LNCaP clone FGC (cell line): ENCODE data around the gene GGNBP2.
"Not testable (repeated sequence)": the region's sequence is repeated elsewhere in the genome, so short reads cannot be mapped to it uniquely, and the experiment has no call there.

Experiments used
- DNase-seq: peaks from one replicate; pipeline ENCODE4 v3.0.0-alpha.2; 2011; ENCODE audit warnings: low read depth
- H3K4me3 ChIP-seq: 2 replicates; pipeline ENCODE4 v1.5.1; 2011; ENCODE audit warnings: mild to moderate bottlenecking, low read depth, low read length, control low read depth
- TF ChIP-seq, protein P1 (sequence below): IDR thresholded peaks from 2 replicates; pipeline ENCODE4 v1.5.1; 2012; ENCODE audit warnings: mild to moderate bottlenecking; ENCODE audit not compliant: control insufficient read depth, insufficient read depth; ENCODE audit errors: extremely low read depth

GGNBP2 gene

DNA sequence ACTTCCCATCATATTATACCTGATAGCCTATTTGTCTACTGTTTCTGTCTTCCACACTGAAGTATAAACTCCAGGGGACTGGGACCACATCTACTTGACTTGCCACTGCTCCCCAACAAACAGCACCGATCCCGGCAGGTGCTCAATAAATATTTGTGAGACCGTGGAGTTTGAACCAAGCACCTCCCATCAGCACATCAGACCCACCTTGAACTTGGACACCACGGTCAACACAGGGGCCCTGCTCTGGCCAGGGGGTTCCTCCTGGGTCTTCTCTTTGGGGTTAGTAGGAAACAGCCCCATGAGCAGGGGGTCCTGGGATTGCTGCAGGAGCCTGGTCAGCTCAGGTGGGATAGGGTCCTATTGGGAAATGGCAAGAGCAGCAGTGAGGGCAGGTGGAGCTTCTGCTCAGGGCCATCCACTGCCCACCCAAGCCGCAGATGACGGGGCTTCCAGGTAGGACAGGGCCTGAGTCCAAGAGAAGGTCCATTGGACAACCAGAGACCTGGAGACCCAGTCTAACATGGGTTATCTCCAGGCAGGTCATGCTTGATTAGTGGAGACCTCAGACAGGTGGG is 38.4 kb upstream of the GGNBP2 start:
- no peak for DNase-seq
- TF ChIP-seq, protein P1, sequence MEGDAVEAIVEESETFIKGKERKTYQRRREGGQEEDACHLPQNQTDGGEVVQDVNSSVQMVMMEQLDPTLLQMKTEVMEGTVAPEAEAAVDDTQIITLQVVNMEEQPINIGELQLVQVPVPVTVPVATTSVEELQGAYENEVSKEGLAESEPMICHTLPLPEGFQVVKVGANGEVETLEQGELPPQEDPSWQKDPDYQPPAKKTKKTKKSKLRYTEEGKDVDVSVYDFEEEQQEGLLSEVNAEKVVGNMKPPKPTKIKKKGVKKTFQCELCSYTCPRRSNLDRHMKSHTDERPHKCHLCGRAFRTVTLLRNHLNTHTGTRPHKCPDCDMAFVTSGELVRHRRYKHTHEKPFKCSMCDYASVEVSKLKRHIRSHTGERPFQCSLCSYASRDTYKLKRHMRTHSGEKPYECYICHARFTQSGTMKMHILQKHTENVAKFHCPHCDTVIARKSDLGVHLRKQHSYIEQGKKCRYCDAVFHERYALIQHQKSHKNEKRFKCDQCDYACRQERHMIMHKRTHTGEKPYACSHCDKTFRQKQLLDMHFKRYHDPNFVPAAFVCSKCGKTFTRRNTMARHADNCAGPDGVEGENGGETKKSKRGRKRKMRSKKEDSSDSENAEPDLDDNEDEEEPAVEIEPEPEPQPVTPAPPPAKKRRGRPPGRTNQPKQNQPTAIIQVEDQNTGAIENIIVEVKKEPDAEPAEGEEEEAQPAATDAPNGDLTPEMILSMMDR: no peak
- H3K4me3 ChIP-seq: no peak overlapping the region

DNA sequence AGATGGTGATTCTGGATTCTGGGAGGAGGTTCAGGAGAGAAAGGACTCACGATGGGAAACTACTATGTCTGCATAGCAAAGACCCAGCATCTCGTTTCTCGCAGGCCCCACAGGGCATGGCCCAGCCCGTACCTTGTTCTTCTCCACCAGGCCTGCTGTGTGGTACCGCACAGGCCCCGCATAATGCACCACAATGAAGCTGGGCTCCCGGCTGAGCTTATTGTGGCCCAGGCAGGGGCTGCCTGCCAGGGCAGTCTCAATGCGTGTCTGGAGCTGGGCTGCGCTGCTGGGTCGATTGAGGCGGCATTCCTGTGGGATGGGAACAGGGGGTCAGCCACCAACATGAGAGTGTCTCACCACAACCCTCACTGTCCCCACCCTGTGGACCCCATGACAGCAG is 37.9 kb upstream of the GGNBP2 start:
- TF ChIP-seq, protein P1: no peak
- H3K4me3 ChIP-seq: no peak overlapping the region
- no peak for DNase-seq

DNA sequence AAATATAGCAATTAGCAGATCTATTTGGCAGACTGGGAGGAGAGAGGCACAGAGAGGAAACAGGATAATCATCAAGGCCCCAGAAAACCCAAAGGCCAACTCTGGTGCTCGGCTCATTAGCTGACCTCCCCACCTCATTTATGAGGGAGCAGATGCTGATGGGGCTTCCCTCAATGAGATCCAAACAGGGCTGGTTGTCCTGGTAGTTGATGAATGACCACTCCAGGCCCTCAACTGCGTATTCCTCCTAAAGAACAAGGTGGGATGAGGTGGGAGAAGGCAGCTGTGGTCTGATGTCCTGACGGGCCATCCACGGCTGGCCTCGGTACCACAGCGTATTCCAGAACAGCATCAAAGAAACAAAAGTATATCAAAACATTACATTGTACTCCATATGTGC is 37.5 kb upstream of the GGNBP2 start:
- H3K4me3 ChIP-seq: no peak overlapping the region
- no peak for DNase-seq
- TF ChIP-seq, protein P1: no peak

DNA sequence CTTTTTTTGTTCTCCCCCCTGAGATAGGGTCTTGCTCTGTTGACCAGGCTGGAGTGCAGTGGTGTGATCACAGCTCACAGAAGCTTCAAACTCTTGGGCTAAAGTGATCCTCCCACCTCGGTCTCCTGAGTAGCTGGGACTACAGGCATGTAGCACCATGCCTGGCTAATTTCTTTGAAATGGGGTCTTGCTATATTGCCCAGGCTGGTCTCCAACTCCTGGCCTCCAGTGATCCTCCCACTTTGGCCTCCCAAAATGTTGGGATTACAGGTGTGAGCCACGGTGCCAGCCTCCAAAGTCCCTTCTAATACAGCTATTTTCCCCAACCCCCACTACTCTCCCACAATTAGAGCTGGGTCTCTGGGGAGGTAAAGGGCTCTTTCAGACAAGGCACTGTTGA is 36.3 kb upstream of the GGNBP2 start:
- H3K4me3 ChIP-seq, DNase-seq: not testable (repeated sequence)

DNA sequence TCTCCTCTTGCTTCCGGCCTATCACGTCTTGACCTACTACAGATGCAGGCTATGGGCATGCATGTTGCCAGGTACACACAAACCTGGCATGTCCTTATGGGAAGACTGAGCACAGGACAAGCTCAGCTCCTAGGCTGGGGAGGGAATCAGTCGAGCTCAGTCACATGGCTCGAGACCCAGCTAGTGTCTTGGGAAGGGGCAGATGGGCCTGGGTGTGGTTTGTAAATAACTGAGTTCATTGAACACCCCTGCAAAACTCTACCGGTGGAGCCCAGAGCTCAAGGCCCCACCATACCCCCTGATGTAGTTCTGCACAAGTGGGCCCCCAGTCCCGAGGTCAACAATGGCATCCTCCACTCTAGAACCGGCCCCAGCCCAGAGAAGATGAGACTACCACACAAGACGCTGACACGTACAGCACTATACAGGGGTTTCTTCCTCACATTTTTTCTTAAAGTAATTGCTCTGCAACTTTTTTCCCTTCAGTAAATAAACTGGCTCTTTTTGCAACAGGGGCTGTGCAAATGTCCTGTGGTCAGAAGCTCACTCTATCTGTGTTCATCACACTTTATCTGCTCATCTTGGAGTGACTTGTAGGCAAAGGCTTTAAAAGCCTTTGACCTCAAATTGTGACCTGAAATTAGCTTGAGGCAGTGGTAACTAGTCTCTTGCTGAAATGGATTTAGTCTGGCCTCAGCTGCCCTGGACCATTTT is 35.3 kb upstream of the GGNBP2 start:
- DNase-seq: no peak
- no peak overlapping the region for H3K4me3 ChIP-seq
- TF ChIP-seq, protein P1: no peak

DNA sequence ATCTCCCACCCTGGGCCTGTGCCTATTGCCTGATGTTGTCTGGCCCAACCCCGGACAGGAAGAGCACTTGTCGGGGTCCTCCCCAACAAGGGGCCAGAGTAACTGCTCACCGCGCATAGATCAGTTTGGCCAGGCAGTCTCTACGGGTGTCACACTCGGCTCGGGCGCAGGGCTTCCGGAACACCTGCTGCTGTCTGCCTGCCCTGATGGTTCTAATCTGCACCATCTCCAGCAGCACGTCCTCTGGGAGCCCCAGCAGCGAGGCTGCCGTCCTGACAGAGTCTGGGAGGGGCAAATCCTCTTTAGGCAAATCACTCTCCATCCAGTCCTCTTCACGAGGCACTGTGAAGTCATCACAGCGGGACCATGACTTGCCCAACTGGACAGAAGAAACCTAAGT is 34.1 kb upstream of the GGNBP2 start:
- TF ChIP-seq, protein P1: no peak
- no peak for DNase-seq
- no peak overlapping the region for H3K4me3 ChIP-seq

DNA sequence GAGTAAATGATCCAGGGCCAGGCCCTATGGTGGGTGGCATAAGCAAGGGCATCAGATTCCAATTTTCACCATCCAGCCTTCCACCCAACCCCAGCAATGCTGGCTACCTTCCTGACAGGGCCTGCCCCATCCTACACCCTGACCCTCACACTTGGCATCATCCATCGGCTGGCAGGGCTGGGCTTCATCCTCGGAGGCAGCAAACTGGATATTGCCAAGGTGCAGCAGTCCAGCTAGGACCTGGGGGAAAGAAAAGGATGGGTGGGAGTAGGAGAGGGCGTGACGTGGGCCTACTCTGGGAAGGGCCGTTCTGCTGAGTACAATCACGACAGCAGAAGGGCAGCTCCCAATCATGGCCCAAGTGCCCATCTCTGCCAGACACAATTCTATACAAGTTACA is 33.5 kb upstream of the GGNBP2 start:
- TF ChIP-seq, protein P1: no peak
- H3K4me3 ChIP-seq: no peak overlapping the region
- no peak for DNase-seq
